Measurements from ENCODE around the gene SYNPO2.
"Not testable (repeated sequence)": the region's sequence is repeated elsewhere in the genome, so short reads cannot be mapped to it uniquely, and the experiment has no call there.

The SYNPO2 gene

GRCh38 chr4:119050527-119051090, 162.0 kb downstream of the SYNPO2 start:
- no peak overlapping the region for H3K4me3 ChIP-seq (ENCODE audit: low read depth, low read length)
- no peak for TF ChIP-seq CTCF (IDR thresholded peaks at IDR 0.05; ENCODE audit: borderline replicate concordance, insufficient read depth, low read depth, low read length)

- H3K4me3 ChIP-seq (ENCODE audit: low read depth, low read length): no peak overlapping the region
- TF ChIP-seq CTCF (IDR thresholded peaks at IDR 0.05; ENCODE audit: borderline replicate concordance, insufficient read depth, low read depth, low read length): no peak
Measured at GRCh38 chr4:119053245-119053644, 164.6 kb downstream of the SYNPO2 start.

GRCh38 chr4:119053997-119054396, 165.3 kb downstream of the SYNPO2 start:
- H3K4me3 ChIP-seq (ENCODE audit: low read depth, low read length): no peak overlapping the region
- TF ChIP-seq CTCF (IDR thresholded peaks at IDR 0.05; ENCODE audit: borderline replicate concordance, insufficient read depth, low read depth, low read length): no peak

GRCh38 chr4:119057417-119057816, 168.8 kb downstream of the SYNPO2 start:
- H3K4me3 ChIP-seq (ENCODE audit: low read depth, low read length): no peak overlapping the region
- TF ChIP-seq CTCF (IDR thresholded peaks at IDR 0.05; ENCODE audit: borderline replicate concordance, insufficient read depth, low read depth, low read length): no peak

DNA sequence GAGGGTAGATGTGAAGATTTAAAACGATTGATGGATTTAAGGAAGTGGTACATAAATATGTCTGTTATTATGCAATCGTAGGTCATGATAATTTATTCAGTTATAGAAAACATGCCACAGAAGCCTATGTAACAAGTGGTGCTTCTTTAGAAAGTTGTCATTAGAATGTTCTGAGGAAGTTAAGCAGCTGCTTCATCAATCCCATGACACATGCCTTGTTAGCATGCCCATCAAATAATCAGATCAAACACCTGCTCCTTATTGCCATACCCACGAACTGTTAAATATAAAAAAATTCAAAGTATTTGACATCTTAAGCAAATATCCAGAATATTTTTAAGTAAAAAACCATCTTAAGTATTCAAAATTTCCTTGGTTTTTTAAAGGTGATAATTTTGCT, 170.6 kb downstream of the SYNPO2 start:
- H3K4me3 ChIP-seq (ENCODE audit: low read depth, low read length): no peak overlapping the region
- TF ChIP-seq CTCF (IDR thresholded peaks at IDR 0.05; ENCODE audit: borderline replicate concordance, insufficient read depth, low read depth, low read length): no peak

GRCh38 chr4:119067125-119067524, 178.5 kb downstream of the SYNPO2 start:
- H3K4me3 ChIP-seq (ENCODE audit: low read depth, low read length): not testable (repeated sequence)

GRCh38 chr4:119067670-119068360, 179.2 kb downstream of the SYNPO2 start:
- H3K4me3 ChIP-seq (ENCODE audit: low read depth, low read length): not testable (repeated sequence)

GRCh38 chr4:119068529-119068962, 179.9 kb downstream of the SYNPO2 start:
- no peak for TF ChIP-seq CTCF (IDR thresholded peaks at IDR 0.05; ENCODE audit: borderline replicate concordance, insufficient read depth, low read depth, low read length)
- no peak overlapping the region for H3K4me3 ChIP-seq (ENCODE audit: low read depth, low read length)
